ENCODE data around the gene TTLL1.

DNA sequence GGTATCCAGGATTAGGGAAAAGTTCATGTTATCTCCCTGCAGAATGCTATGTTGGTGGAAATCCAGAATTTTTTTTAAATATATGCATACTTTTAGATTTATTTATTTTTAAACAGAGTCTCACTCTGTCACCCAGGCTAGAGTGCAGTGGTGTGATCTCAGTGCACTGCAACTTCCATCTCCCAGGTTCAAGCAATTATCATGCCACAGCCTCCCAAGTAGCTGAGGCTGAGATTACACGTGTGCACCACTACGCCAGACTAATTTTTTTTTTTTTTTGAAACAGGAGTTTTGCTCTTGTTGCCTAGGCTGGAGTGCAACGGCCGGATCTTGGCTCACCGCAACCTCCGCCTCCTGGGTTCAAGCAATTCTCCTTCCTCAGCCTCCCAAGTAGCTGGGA lies 76.8 kb downstream of the TTLL1 start:
- TF ChIP-seq POLR2A (IDR thresholded peaks at IDR 0.05) = no peak
- TF ChIP-seq, protein P1, sequence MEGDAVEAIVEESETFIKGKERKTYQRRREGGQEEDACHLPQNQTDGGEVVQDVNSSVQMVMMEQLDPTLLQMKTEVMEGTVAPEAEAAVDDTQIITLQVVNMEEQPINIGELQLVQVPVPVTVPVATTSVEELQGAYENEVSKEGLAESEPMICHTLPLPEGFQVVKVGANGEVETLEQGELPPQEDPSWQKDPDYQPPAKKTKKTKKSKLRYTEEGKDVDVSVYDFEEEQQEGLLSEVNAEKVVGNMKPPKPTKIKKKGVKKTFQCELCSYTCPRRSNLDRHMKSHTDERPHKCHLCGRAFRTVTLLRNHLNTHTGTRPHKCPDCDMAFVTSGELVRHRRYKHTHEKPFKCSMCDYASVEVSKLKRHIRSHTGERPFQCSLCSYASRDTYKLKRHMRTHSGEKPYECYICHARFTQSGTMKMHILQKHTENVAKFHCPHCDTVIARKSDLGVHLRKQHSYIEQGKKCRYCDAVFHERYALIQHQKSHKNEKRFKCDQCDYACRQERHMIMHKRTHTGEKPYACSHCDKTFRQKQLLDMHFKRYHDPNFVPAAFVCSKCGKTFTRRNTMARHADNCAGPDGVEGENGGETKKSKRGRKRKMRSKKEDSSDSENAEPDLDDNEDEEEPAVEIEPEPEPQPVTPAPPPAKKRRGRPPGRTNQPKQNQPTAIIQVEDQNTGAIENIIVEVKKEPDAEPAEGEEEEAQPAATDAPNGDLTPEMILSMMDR (IDR thresholded peaks at IDR 0.05) = no peak

Data from esophagus squamous epithelium (tissue), 4 donors.